ENCODE results near the gene SLC41A3.
"Not testable (repeated sequence)": the region's sequence is repeated elsewhere in the genome, so short reads cannot be mapped to it uniquely, and the experiment has no call there.

Gene SLC41A3

GRCh38 chr3:125975245-125976002 lies 108.5 kb downstream of the SLC41A3 start:
- not testable (repeated sequence) for H3K9me3 Mint-ChIP-seq; ATAC-seq; H3K36me3 Mint-ChIP-seq (ENCODE audit: low read depth); H3K4me3 Mint-ChIP-seq; H3K27ac Mint-ChIP-seq; H3K4me1 Mint-ChIP-seq; DNase-seq
- H3K27me3 Mint-ChIP-seq = peaks cover 16% of the 10 kb centered on the region

- not testable (repeated sequence) for H3K27ac Mint-ChIP-seq; H3K4me1 Mint-ChIP-seq; H3K36me3 Mint-ChIP-seq (ENCODE audit: low read depth); H3K9me3 Mint-ChIP-seq
- H3K4me3 Mint-ChIP-seq = peak overlapping the region; percentile 36
- peak; percentile 14 for DNase-seq
- peaks cover 21% of the 10 kb centered on the region for H3K27me3 Mint-ChIP-seq
- ATAC-seq = peak; percentile 69
Observed at GRCh38 chr3:125971997-125972944, 111.7 kb downstream of the SLC41A3 start.

- H3K9me3 Mint-ChIP-seq; H3K4me1 Mint-ChIP-seq; H3K27ac Mint-ChIP-seq; DNase-seq; H3K36me3 Mint-ChIP-seq (ENCODE audit: low read depth): not testable (repeated sequence)
- H3K4me3 Mint-ChIP-seq = peak within 1 kb of the TSS; percentile 39
- peaks cover 21% of the 10 kb centered on the region for H3K27me3 Mint-ChIP-seq
- ATAC-seq = peak; percentile 83
Observed at GRCh38 chr3:125968701-125969592, 115.0 kb downstream of the SLC41A3 start, which contains the start of gene ROPN1B. Gene ROPN1B (plus strand): TSS chr3:125969178. CDS start chr3:125972055, 2,877 bp downstream.

GRCh38 chr3:125968121-125968520 lies 115.8 kb downstream of the SLC41A3 start:
- H3K27ac Mint-ChIP-seq; H3K4me1 Mint-ChIP-seq; H3K4me3 Mint-ChIP-seq; H3K36me3 Mint-ChIP-seq (ENCODE audit: low read depth); DNase-seq; H3K9me3 Mint-ChIP-seq; ATAC-seq: not testable (repeated sequence)
- peaks cover 20% of the 10 kb centered on the region for H3K27me3 Mint-ChIP-seq

GRCh38 chr3:125967156-125967555 lies 116.8 kb downstream of the SLC41A3 start:
- Mint-ChIP-seq H3K9me3 (no peaks in the 10 kb centered on the region), H3K4me3 (no peak overlapping the region), H3K27me3 (peaks cover 17% of the 10 kb centered on the region), H3K36me3 (ENCODE audit: low read depth) (no peaks in the 10 kb centered on the region), H3K4me1 (peaks cover 3% of the 10 kb centered on the region), H3K27ac (no peak overlapping the region)
- DNase-seq (no peak), ATAC-seq (no peak)

- DNase-seq = no peak
- Mint-ChIP-seq H3K9me3 (no peaks in the 10 kb centered on the region), H3K27me3 (peaks cover 8% of the 10 kb centered on the region), H3K4me1 (peaks cover 2% of the 10 kb centered on the region), H3K36me3 (ENCODE audit: low read depth) (no peaks in the 10 kb centered on the region), H3K4me3 (no peak overlapping the region), H3K27ac (no peak overlapping the region)
- no peak for ATAC-seq
Observed at GRCh38 chr3:125965505-125965904, 118.4 kb downstream of the SLC41A3 start.

- not testable (repeated sequence) for H3K27me3 Mint-ChIP-seq; H3K4me3 Mint-ChIP-seq; DNase-seq; H3K36me3 Mint-ChIP-seq (ENCODE audit: low read depth); H3K9me3 Mint-ChIP-seq; ATAC-seq; H3K4me1 Mint-ChIP-seq; H3K27ac Mint-ChIP-seq
Observed at GRCh38 chr3:125963834-125964233, 120.1 kb downstream of the SLC41A3 start.

GRCh38 chr3:125961289-125961589 lies 122.7 kb downstream of the SLC41A3 start:
- Mint-ChIP-seq H3K4me1 (no peaks in the 10 kb centered on the region), H3K4me3 (no peak overlapping the region), H3K27ac (no peak overlapping the region), H3K36me3 (ENCODE audit: low read depth) (no peaks in the 10 kb centered on the region), H3K9me3 (peaks cover 4% of the 10 kb centered on the region), H3K27me3 (peaks cover 11% of the 10 kb centered on the region)
- ATAC-seq (no peak), DNase-seq (no peak)

- Mint-ChIP-seq H3K36me3 (ENCODE audit: low read depth) (no peaks in the 10 kb centered on the region), H3K4me1 (no peaks in the 10 kb centered on the region), H3K4me3 (no peak overlapping the region), H3K27me3 (peaks cover 11% of the 10 kb centered on the region), H3K27ac (no peak overlapping the region), H3K9me3 (peaks cover 4% of the 10 kb centered on the region)
- DNase-seq (no peak), ATAC-seq (no peak)
Observed at GRCh38 chr3:125960456-125961288, 123.3 kb downstream of the SLC41A3 start.

GRCh38 chr3:125960066-125960424 lies 123.9 kb downstream of the SLC41A3 start:
- Mint-ChIP-seq H3K4me3 (no peak overlapping the region), H3K9me3 (peaks cover 4% of the 10 kb centered on the region), H3K27ac (no peak overlapping the region), H3K4me1 (no peaks in the 10 kb centered on the region), H3K27me3 (peaks cover 13% of the 10 kb centered on the region), H3K36me3 (ENCODE audit: low read depth) (no peaks in the 10 kb centered on the region)
- ATAC-seq = peak; percentile 30
- no peak for DNase-seq

GRCh38 chr3:125959317-125960065 lies 124.4 kb downstream of the SLC41A3 start:
- Mint-ChIP-seq H3K4me1 (no peaks in the 10 kb centered on the region), H3K36me3 (ENCODE audit: low read depth) (no peaks in the 10 kb centered on the region), H3K27ac (no peak overlapping the region), H3K9me3 (peaks cover 4% of the 10 kb centered on the region), H3K4me3 (no peak overlapping the region), H3K27me3 (peaks cover 13% of the 10 kb centered on the region)
- ATAC-seq (no peak), DNase-seq (no peak)

- Mint-ChIP-seq H3K4me1 (no peaks in the 10 kb centered on the region), H3K4me3 (no peak overlapping the region), H3K27ac (no peak overlapping the region), H3K9me3 (peaks cover 4% of the 10 kb centered on the region), H3K36me3 (ENCODE audit: low read depth) (no peaks in the 10 kb centered on the region), H3K27me3 (peaks cover 13% of the 10 kb centered on the region)
- no peak for DNase-seq
- peak; percentile 5 for ATAC-seq
Observed at GRCh38 chr3:125958511-125959316, 125.2 kb downstream of the SLC41A3 start.
